ENCODE data around the gene SCUBE1. TPM values are rescaled to one million over a fixed set of nuclear protein-coding genes. Genes with fewer than 3 reads are reported as not detected.

SCUBE1 gene
- polyA plus RNA-seq, 4 donors, result 0.45 to 5.4 (median 1.6) TPM

- no peak overlapping the region for H3K4me3 ChIP-seq (ENCODE audit: low read depth in 1 of 3, low read length in 3 of 3)
- no peaks in the 10 kb centered on the region for H3K36me3 ChIP-seq (ENCODE audit: control insufficient read depth in 3 of 3, insufficient read depth in 2 of 3, low read depth in 1 of 3, low read length in 3 of 3)
- H3K27me3 ChIP-seq (ENCODE audit: control insufficient read depth in 3 of 3, insufficient read depth in 3 of 3, low read length in 3 of 3), result no peaks in the 10 kb centered on the region
- no peak overlapping the region for H3K27ac ChIP-seq (ENCODE audit: low read depth in 1 of 3, low read length in 2 of 3)
- no peaks in the 10 kb centered on the region for H3K9me3 ChIP-seq (ENCODE audit: control insufficient read depth in 2 of 2, insufficient read depth in 1 of 2, low read depth in 1 of 2, low read length in 1 of 2)
- DNase-seq, result no peak
- H3K4me1 ChIP-seq (ENCODE audit: control insufficient read depth in 3 of 3, insufficient read depth in 2 of 3, low read depth in 1 of 3, low read length in 2 of 3), result no peaks in the 10 kb centered on the region
- 86 to 93% (median 87%) methylated on average over 26 of the region's 26 CpGs for WGBS, 3 donors
- FAIRE-seq, result no peak
These were observed 141.5 kb downstream of the SCUBE1 start for GRCh38 chr22:43201486-43202219.

GRCh38 chr22:43200555-43200954 is 142.6 kb downstream of the SCUBE1 start:
- FAIRE-seq (no peak), DNase-seq (no peak)
- WGBS, 3 donors, result 77 to 86% (median 82%) methylated on average over 13 of the region's 13 CpGs
- no peaks in the 10 kb centered on the region for H3K36me3 ChIP-seq (ENCODE audit: control insufficient read depth in 3 of 3, insufficient read depth in 2 of 3, low read depth in 1 of 3, low read length in 3 of 3)
- no peaks in the 10 kb centered on the region for H3K4me1 ChIP-seq (ENCODE audit: control insufficient read depth in 3 of 3, insufficient read depth in 2 of 3, low read depth in 1 of 3, low read length in 2 of 3)
- no peak overlapping the region for H3K4me3 ChIP-seq (ENCODE audit: low read depth in 1 of 3, low read length in 3 of 3)
- no peaks in the 10 kb centered on the region for H3K9me3 ChIP-seq (ENCODE audit: control insufficient read depth in 2 of 2, insufficient read depth in 1 of 2, low read depth in 1 of 2, low read length in 1 of 2)
- H3K27ac ChIP-seq (ENCODE audit: low read depth in 1 of 3, low read length in 2 of 3), result no peak overlapping the region
- H3K27me3 ChIP-seq (ENCODE audit: control insufficient read depth in 3 of 3, insufficient read depth in 3 of 3, low read length in 3 of 3), result no peaks in the 10 kb centered on the region

GRCh38 chr22:43200031-43200430 is 143.1 kb downstream of the SCUBE1 start:
- Histone ChIP-seq H3K27ac (ENCODE audit: low read depth in 1 of 3, low read length in 2 of 3) (no peak overlapping the region), H3K27me3 (ENCODE audit: control insufficient read depth in 3 of 3, insufficient read depth in 3 of 3, low read length in 3 of 3) (no peaks in the 10 kb centered on the region), H3K4me3 (ENCODE audit: low read depth in 1 of 3, low read length in 3 of 3) (no peak overlapping the region), H3K36me3 (ENCODE audit: control insufficient read depth in 3 of 3, insufficient read depth in 2 of 3, low read depth in 1 of 3, low read length in 3 of 3) (no peaks in the 10 kb centered on the region), H3K9me3 (ENCODE audit: control insufficient read depth in 2 of 2, insufficient read depth in 1 of 2, low read depth in 1 of 2, low read length in 1 of 2) (no peaks in the 10 kb centered on the region), H3K4me1 (ENCODE audit: control insufficient read depth in 3 of 3, insufficient read depth in 2 of 3, low read depth in 1 of 3, low read length in 2 of 3) (no peaks in the 10 kb centered on the region)
- 80 to 85% (median 85%) methylated on average over 17 of the region's 17 CpGs for WGBS, 3 donors
- no peak for DNase-seq
- no peak for FAIRE-seq

GRCh38 chr22:43199541-43199940 is 143.6 kb downstream of the SCUBE1 start:
- DNase-seq, result no peak
- Histone ChIP-seq H3K36me3 (ENCODE audit: control insufficient read depth in 3 of 3, insufficient read depth in 2 of 3, low read depth in 1 of 3, low read length in 3 of 3) (no peaks in the 10 kb centered on the region), H3K9me3 (ENCODE audit: control insufficient read depth in 2 of 2, insufficient read depth in 1 of 2, low read depth in 1 of 2, low read length in 1 of 2) (no peaks in the 10 kb centered on the region), H3K27ac (ENCODE audit: low read depth in 1 of 3, low read length in 2 of 3) (no peak overlapping the region), H3K4me1 (ENCODE audit: control insufficient read depth in 3 of 3, insufficient read depth in 2 of 3, low read depth in 1 of 3, low read length in 2 of 3) (no peaks in the 10 kb centered on the region), H3K27me3 (ENCODE audit: control insufficient read depth in 3 of 3, insufficient read depth in 3 of 3, low read length in 3 of 3) (no peaks in the 10 kb centered on the region), H3K4me3 (ENCODE audit: low read depth in 1 of 3, low read length in 3 of 3) (no peak overlapping the region)
- FAIRE-seq, result no peak
- 82 to 86% (median 84%) methylated on average over 11 of the region's 11 CpGs for WGBS, 3 donors

- H3K27me3 ChIP-seq (ENCODE audit: control insufficient read depth in 3 of 3, insufficient read depth in 3 of 3, low read length in 3 of 3), result no peaks in the 10 kb centered on the region
- WGBS, 3 donors, result 65 to 80% (median 80%) methylated on average over 8 to 9 of the region's 9 CpGs
These were observed 144.2 kb downstream of the SCUBE1 start for GRCh38 chr22:43198936-43199335.

GRCh38 chr22:43198126-43198525 is 145.0 kb downstream of the SCUBE1 start:
- no peak for DNase-seq
- Histone ChIP-seq H3K36me3 (ENCODE audit: control insufficient read depth in 3 of 3, insufficient read depth in 2 of 3, low read depth in 1 of 3, low read length in 3 of 3) (no peaks in the 10 kb centered on the region), H3K27ac (ENCODE audit: low read depth in 1 of 3, low read length in 2 of 3) (no peak overlapping the region), H3K9me3 (ENCODE audit: control insufficient read depth in 2 of 2, insufficient read depth in 1 of 2, low read depth in 1 of 2, low read length in 1 of 2) (no peaks in the 10 kb centered on the region), H3K4me3 (ENCODE audit: low read depth in 1 of 3, low read length in 3 of 3) (no peak overlapping the region), H3K4me1 (ENCODE audit: control insufficient read depth in 3 of 3, insufficient read depth in 2 of 3, low read depth in 1 of 3, low read length in 2 of 3) (no peaks in the 10 kb centered on the region), H3K27me3 (ENCODE audit: control insufficient read depth in 3 of 3, insufficient read depth in 3 of 3, low read length in 3 of 3) (no peaks in the 10 kb centered on the region)
- no peak for FAIRE-seq
- WGBS, 3 donors, result 73 to 88% (median 78%) methylated on average over 5 of the region's 5 CpGs

More at GRCh38 chr22:43198936-43199335, 144.2 kb downstream of the SCUBE1 start:
- no peaks in the 10 kb centered on the region for H3K9me3 ChIP-seq (ENCODE audit: control insufficient read depth in 2 of 2, insufficient read depth in 1 of 2, low read depth in 1 of 2, low read length in 1 of 2)
- FAIRE-seq, result no peak
- no peaks in the 10 kb centered on the region for H3K36me3 ChIP-seq (ENCODE audit: control insufficient read depth in 3 of 3, insufficient read depth in 2 of 3, low read depth in 1 of 3, low read length in 3 of 3)
- no peak overlapping the region for H3K27ac ChIP-seq (ENCODE audit: low read depth in 1 of 3, low read length in 2 of 3)
- no peaks in the 10 kb centered on the region for H3K4me1 ChIP-seq (ENCODE audit: control insufficient read depth in 3 of 3, insufficient read depth in 2 of 3, low read depth in 1 of 3, low read length in 2 of 3)
- no peak for DNase-seq
- no peak overlapping the region for H3K4me3 ChIP-seq (ENCODE audit: low read depth in 1 of 3, low read length in 3 of 3)

GRCh38 chr22:43197271-43197941 is 145.8 kb downstream of the SCUBE1 start:
- no peaks in the 10 kb centered on the region for H3K9me3 ChIP-seq (ENCODE audit: control insufficient read depth in 2 of 2, insufficient read depth in 1 of 2, low read depth in 1 of 2, low read length in 1 of 2)
- H3K4me1 ChIP-seq (ENCODE audit: control insufficient read depth in 3 of 3, insufficient read depth in 2 of 3, low read depth in 1 of 3, low read length in 2 of 3), result no peaks in the 10 kb centered on the region
- no peak overlapping the region for H3K4me3 ChIP-seq (ENCODE audit: low read depth in 1 of 3, low read length in 3 of 3)
- H3K27me3 ChIP-seq (ENCODE audit: control insufficient read depth in 3 of 3, insufficient read depth in 3 of 3, low read length in 3 of 3), result no peaks in the 10 kb centered on the region
- H3K27ac ChIP-seq (ENCODE audit: low read depth in 1 of 3, low read length in 2 of 3), result no peak overlapping the region
- DNase-seq (no peak), FAIRE-seq (no peak)
- WGBS, 3 donors, result 61 to 64% (median 62%) methylated on average over 22 of the region's 22 CpGs
- no peaks in the 10 kb centered on the region for H3K36me3 ChIP-seq (ENCODE audit: control insufficient read depth in 3 of 3, insufficient read depth in 2 of 3, low read depth in 1 of 3, low read length in 3 of 3)

GRCh38 chr22:43191831-43192230 is 151.3 kb downstream of the SCUBE1 start:
- no peaks in the 10 kb centered on the region for H3K4me1 ChIP-seq (ENCODE audit: control insufficient read depth in 3 of 3, insufficient read depth in 2 of 3, low read depth in 1 of 3, low read length in 2 of 3)
- no peak overlapping the region for H3K4me3 ChIP-seq (ENCODE audit: low read depth in 1 of 3, low read length in 3 of 3)
- no peak for FAIRE-seq
- H3K9me3 ChIP-seq (ENCODE audit: control insufficient read depth in 2 of 2, insufficient read depth in 1 of 2, low read depth in 1 of 2, low read length in 1 of 2), result peaks cover 0 to 4% of the 10 kb centered on the region in 2 donors
- H3K27ac ChIP-seq (ENCODE audit: low read depth in 1 of 3, low read length in 2 of 3), result no peak overlapping the region
- peaks cover 0 to 3% (median 0%) of the 10 kb centered on the region in 3 donors for H3K27me3 ChIP-seq (ENCODE audit: control insufficient read depth in 3 of 3, insufficient read depth in 3 of 3, low read length in 3 of 3)
- no peak for DNase-seq
- no peaks in the 10 kb centered on the region for H3K36me3 ChIP-seq (ENCODE audit: control insufficient read depth in 3 of 3, insufficient read depth in 2 of 3, low read depth in 1 of 3, low read length in 3 of 3)
